Ovary (tissue), 9 donors: ENCODE measurements around the gene SPRN. TPM values are rescaled to one million over a fixed set of nuclear protein-coding genes. Genes with fewer than 3 reads are reported as not detected.

Experiments
- DNase-seq, 5 donors: peaks; one replicate each; pipeline ENCODE4 v3.0.0-alpha.2; 2019 to 2020
- H3K27ac ChIP-seq, 2 donors: fragments of 200-600 bp; one replicate each; pipeline versions ENCODE4 v1.5.1 to v1.8.0; 2019 to 2022
- H3K27me3 ChIP-seq: fragments of 200-600 bp; one replicate; pipeline ENCODE4 v1.8.0; 2022
- H3K36me3 ChIP-seq: fragments of 200-600 bp; sonication (generic); one replicate; pipeline ENCODE4 v1.5.1; 2019
- H3K4me1 ChIP-seq: one replicate; pipeline ENCODE4 v1.8.1; 2013; ENCODE audit warnings: mild to moderate bottlenecking, moderate library complexity; ENCODE audit not compliant: insufficient read depth
- H3K4me3 ChIP-seq: fragments of 200-600 bp; sonication (generic); one replicate; pipeline ENCODE4 v1.5.1; 2017
- H3K9me3 ChIP-seq, 2 donors: fragments of 200-600 bp in 1 of 2; sonication (generic) in 1 of 2; one replicate each; pipeline versions ENCODE4 v1.5.1 to v1.8.1; 2013 to 2019; ENCODE audit warnings: mild to moderate bottlenecking in 1 of 2, moderate library complexity in 1 of 2
- CTCF ChIP-seq, 3 donors: fragments of 450-650 bp in 2 of 3; fragments of 200-600 bp in 1 of 3; IDR thresholded peaks; one replicate each; pipeline versions ENCODE4 v1.5.1 to v1.8.0; 2016 to 2022; ENCODE audit warnings: antibody characterized with exemption in 3 of 3, mild to moderate bottlenecking in 1 of 3
- EP300 ChIP-seq: sonication (generic); formaldehyde crosslinking; IDR thresholded peaks from one replicate; pipeline ENCODE4 v1.6.1; 2017; ENCODE audit warnings: antibody characterized with exemption
- POLR2A ChIP-seq: fragments of 450-650 bp; IDR thresholded peaks from one replicate; pipeline ENCODE4 v1.6.1; 2017; ENCODE audit warnings: antibody characterized with exemption, mild to moderate bottlenecking, moderate library complexity
- WGBS, 3 donors: extraction: QIAGEN DNeasy Blood & Tissue Kit in 1 of 3; methylation state at CpG; one replicate each; pipeline versions ENCODE4 v1.1.5 to v1.1.7; 2013 to 2017; 5-methylcytosine and 5-hydroxymethylcytosine counted together
- intact Hi-C, 4 donors: fragments of 100-400 bp; cut with DNase I; formaldehyde crosslinking; loops; one replicate each; pipeline versions ENCODE4 v1.11.0 to v1.15.1; 2022 to 2023
- polyA plus RNA-seq, 2 donors: library from polyadenylated mRNA; stranded (reverse); fragments of 200-250 nt in 1 of 2; fragments of 350-450 nt in 1 of 2; fragmentation: Illumina TruSeq in 1 of 2; extraction: RNeasy Lipid Tissue Mini Kit (QIAGEN cat#74804) in 1 of 2; gene quantifications; one replicate each; pipeline ENCODE4 v1.2.3, GENCODE V29; 2013 to 2014
- total RNA-seq, 7 donors: library from RNA; depleted of rRNA in 2 of 7; stranded (reverse); fragments of >200 nt in 2 of 7; fragmentation: NEBNext Ultra II Directional in 3 of 7; extraction: Animal tissue kit (Norgen Biotek cat#: 25700) in 3 of 7; gene quantifications; one replicate each; pipeline versions ENCODE4 v1.1.0 to v1.2.4, GENCODE V29; 2016 to 2023
- donor health status: DM: no; HTN: no; CAD: no; lungs with moderate emphysema.
- donor health status: DM: no; HTN: no; CAD: no.
- donor health status: Bipolar disorder and iron deficiency.
- donor health status: DM: yes; HTN: yes; CAD: no.
- donor health status: DM: no; HTN: no; CAD: no.
- donor health status: DM: yes; HTN: yes; CAD: no.

SPRN gene
- total and polyA plus RNA-seq, 9 donors = 0.05 to 0.20 (median 0.11) TPM; not detected in 4

GRCh38 chr10:133454204-133454893 lies 29.9 kb upstream of the SPRN start:
- TF ChIP-seq EP300 (no peak), CTCF (IDR thresholded peaks at IDR 0.05) (no peak), POLR2A (no peak)
- Histone ChIP-seq H3K4me1 (no peaks in the 10 kb centered on the region), H3K9me3 (no peaks in the 10 kb centered on the region), H3K4me3 (no peak overlapping the region), H3K36me3 (no peaks in the 10 kb centered on the region), H3K27me3 (no peaks in the 10 kb centered on the region), H3K27ac (no peak overlapping the region)
- intact Hi-C loops = no loop called here
- DNase-seq = no peak
- 76 to 89% (median 83%) methylated on average over 10 of the region's 10 CpGs for WGBS, 3 donors

GRCh38 chr10:133453516-133454203 lies 29.2 kb upstream of the SPRN start, which contains the start of gene SCART1:
Gene SCART1 (plus strand): TSS chr10:133453945. CDS start chr10:133453998, 53 bp downstream.
- DNase-seq = no peak
- H3K4me1 ChIP-seq = no peaks in the 10 kb centered on the region
- H3K27ac ChIP-seq = no peak within 1 kb of the TSS
- no peak within 1 kb of the TSS for H3K4me3 ChIP-seq
- no peak for TF ChIP-seq CTCF (IDR thresholded peaks at IDR 0.05)
- no peak for TF ChIP-seq POLR2A
- TF ChIP-seq EP300 = no peak
- no peaks in the 10 kb centered on the region for H3K9me3 ChIP-seq
- WGBS, 3 donors = 82 to 89% (median 86%) methylated on average over 11 of the region's 11 CpGs
- H3K27me3 ChIP-seq = no peaks in the 10 kb centered on the region
- intact Hi-C loops = no loop called here
- H3K36me3 ChIP-seq = no peaks in the 10 kb centered on the region

GRCh38 chr10:133452453-133452852 lies 28.0 kb upstream of the SPRN start:
- intact Hi-C loops = no loop called here
- Histone ChIP-seq H3K9me3 (no peaks in the 10 kb centered on the region), H3K27ac (no peak overlapping the region), H3K4me3 (no peak overlapping the region), H3K4me1 (no peaks in the 10 kb centered on the region), H3K27me3 (no peaks in the 10 kb centered on the region), H3K36me3 (no peaks in the 10 kb centered on the region)
- WGBS, 3 donors = 79 to 86% (median 80%) methylated on average over 4 of the region's 4 CpGs
- TF ChIP-seq EP300 = no peak
- TF ChIP-seq POLR2A = no peak
- no peak for TF ChIP-seq CTCF (IDR thresholded peaks at IDR 0.05)
- DNase-seq = no peak

GRCh38 chr10:133451346-133451745 lies 26.9 kb upstream of the SPRN start:
- Histone ChIP-seq H3K27me3 (no peaks in the 10 kb centered on the region), H3K27ac (no peak overlapping the region), H3K4me3 (no peak overlapping the region), H3K36me3 (no peaks in the 10 kb centered on the region), H3K9me3 (peaks cover 0 to 4% of the 10 kb centered on the region in 2 donors), H3K4me1 (no peaks in the 10 kb centered on the region)
- intact Hi-C loops = no loop called here
- 49 to 58% (median 53%) methylated on average over 4 of the region's 4 CpGs for WGBS, 3 donors
- TF ChIP-seq CTCF (IDR thresholded peaks at IDR 0.05) (no peak), EP300 (no peak), POLR2A (no peak)
- no peak for DNase-seq
